Spleen (tissue), 11 donors: ENCODE results near the gene SOHLH2. TPM values are rescaled to one million over a fixed set of nuclear protein-coding genes. Genes with fewer than 3 reads are reported as not detected.

Source experiments
- DNase-seq: peaks from one replicate; pipeline ENCODE4 v3.0.0-alpha.2; 2020
- H3K27ac ChIP-seq, 8 donors: fragments of 200-600 bp; sonication (generic) in 7 of 8; 1 replicate in 4 of 8; 2 replicates in 4 of 8; pipeline versions ENCODE4 v1.5.0 to v1.8.0; 2016 to 2021; ENCODE audit warnings: inconsistent platforms in 4 of 8, mild to moderate bottlenecking in 4 of 8, moderate library complexity in 1 of 8
- H3K27me3 ChIP-seq, 7 donors: fragments of 200-600 bp; sonication (generic) in 6 of 7; replicated peaks in 1 of 7; 1 replicate in 4 of 7; 2 replicates in 3 of 7; pipeline versions ENCODE4 v1.5.0 to v1.8.0; 2016 to 2021; ENCODE audit warnings: inconsistent platforms in 3 of 7, mild to moderate bottlenecking in 1 of 7
- H3K36me3 ChIP-seq, 6 donors: fragments of 200-600 bp; sonication (generic) in 5 of 6; 1 replicate in 4 of 6; 2 replicates in 2 of 6; pipeline versions ENCODE4 v1.5.0 to v1.8.0; 2016 to 2021; ENCODE audit warnings: inconsistent platforms in 2 of 6
- H3K4me1 ChIP-seq, 6 donors: fragments of 200-600 bp; sonication (generic) in 5 of 6; 1 replicate in 3 of 6; 2 replicates in 3 of 6; pipeline versions ENCODE4 v1.5.0 to v1.8.0; 2016 to 2021; ENCODE audit warnings: inconsistent platforms in 3 of 6
- H3K4me3 ChIP-seq, 8 donors: fragments of 200-600 bp; sonication (generic) in 7 of 8; 1 replicate in 4 of 8; 2 replicates in 4 of 8; pipeline versions ENCODE4 v1.5.0 to v1.8.0; 2016 to 2021; ENCODE audit warnings: inconsistent platforms in 4 of 8, mild to moderate bottlenecking in 4 of 8, moderate library complexity in 2 of 8
- H3K9me3 ChIP-seq, 8 donors: fragments of 200-600 bp; sonication (generic) in 7 of 8; 1 replicate in 4 of 8; 2 replicates in 4 of 8; pipeline versions ENCODE4 v1.5.0 to v1.8.0; 2016 to 2021; ENCODE audit warnings: inconsistent platforms in 4 of 8
- POLR2A ChIP-seq, 3 donors: fragments of 450-650 bp; IDR thresholded peaks; one replicate each; pipeline ENCODE4 v1.5.1; 2017; ENCODE audit warnings: antibody characterized with exemption in 3 of 3, mild to moderate bottlenecking in 1 of 3
- POLR2AphosphoS5 ChIP-seq, 3 donors: sonication (generic); formaldehyde crosslinking; IDR thresholded peaks; one replicate each; pipeline ENCODE4 v1.5.1; 2017; ENCODE audit warnings: antibody characterized with exemption in 3 of 3
- WGBS, 5 donors: extraction: QIAGEN DNeasy Blood & Tissue Kit in 3 of 5; methylation state at CpG; one replicate each; pipeline versions ENCODE4 v1.1.5 to v1.1.7; 2013 to 2018; 5-methylcytosine and 5-hydroxymethylcytosine counted together
- intact Hi-C: fragments of 100-400 bp; cut with DNase I; formaldehyde crosslinking; loops from one replicate; pipeline ENCODE4 v1.15.0; 2023; ENCODE audit warnings: low total_unique reads
- polyA plus RNA-seq, 3 donors: library from polyadenylated mRNA; stranded (reverse); fragments of 200-250 nt; gene quantifications; one replicate each; pipeline ENCODE4 v1.2.1, GENCODE V29; 2013
- total RNA-seq, 7 donors: library from RNA; depleted of rRNA in 3 of 7; stranded (reverse); fragments of >200 nt in 3 of 7; fragmentation: NEBNext Ultra II Directional in 4 of 7; extraction: Animal tissue kit (Norgen Biotek cat#: 25700) in 4 of 7; gene quantifications; one replicate each; pipeline versions ENCODE4 v1.1.0 to v1.2.1, GENCODE V29; 2016 to 2021
- TF ChIP-seq, protein P1 (sequence below), 11 experiments: fragments of 200-600 bp in 7 of 11; fragments of 450-650 bp in 4 of 11; sonication (generic) in 4 of 11; IDR thresholded peaks in 8 of 11; conservative IDR thresholded peaks in 3 of 11; 1 replicate in 7 of 11; 2 replicates in 4 of 11; pipeline versions ENCODE4 v1.4.0 to v1.8.0; 2016 to 2021; ENCODE audit warnings: antibody characterized with exemption in 11 of 11, inconsistent platforms in 4 of 11, mild to moderate bottlenecking in 1 of 11
- donor health status: healthy with polysubstance abuse.
- donor health status: DM: no; HTN: no; CAD: no; lungs with moderate emphysema.
- donor health status: DM: no; HTN: no; CAD: no.
- donor health status: Bipolar disorder and iron deficiency.
- donor health status: healthy.
- donor health status: DM: no; HTN: no; CAD: no.
- donor health status: DM: yes; HTN: yes; CAD: no.

Gene SOHLH2
- total and polyA plus RNA-seq, 10 donors = 0.06 TPM; not detected in 9

DNA sequence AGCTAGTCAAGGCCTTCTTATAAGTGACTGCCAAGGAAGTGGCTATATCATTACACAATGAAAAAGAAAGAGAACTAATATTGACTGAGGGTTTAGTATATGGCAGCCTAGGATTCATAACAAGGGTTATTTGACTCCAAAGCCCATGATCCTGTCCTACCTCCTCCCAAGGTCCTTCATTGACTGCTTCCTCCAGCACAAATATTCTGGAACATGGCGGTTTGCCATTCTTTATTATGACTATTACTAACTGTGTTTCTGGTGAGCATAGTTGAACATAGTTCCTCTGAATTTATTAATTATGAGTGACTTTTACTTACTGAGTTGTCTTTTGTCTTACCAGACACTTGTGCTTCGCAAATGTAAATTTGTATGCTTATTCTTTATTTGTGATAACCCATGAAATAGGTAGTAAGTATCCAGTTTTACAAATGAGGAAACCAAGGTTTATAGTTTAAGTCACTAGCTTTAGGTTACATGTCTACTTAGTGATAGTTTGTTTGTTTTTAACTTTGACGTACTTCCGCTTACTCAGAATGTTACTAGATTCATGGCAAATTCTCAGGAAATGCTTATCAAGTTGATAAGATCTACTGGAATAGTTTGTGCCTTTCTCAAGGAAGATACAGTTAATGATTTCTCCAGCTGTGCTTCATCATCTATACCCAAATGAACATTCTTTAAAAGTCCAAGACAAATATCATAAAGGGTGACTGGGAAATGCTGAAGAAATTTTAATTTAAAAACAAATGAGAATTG, 67.7 kb downstream of the SOHLH2 start:
- Histone ChIP-seq H3K4me3 (no peak overlapping the region), H3K4me1 (no peaks in the 10 kb centered on the region), H3K27me3 (no peaks in the 10 kb centered on the region), H3K27ac (peak overlapping the region in 3 of 8 donors; percentile 2 to 55 (median 49)), H3K9me3 (peaks cover 0 to 34% (median 5%) of the 10 kb centered on the region in 8 donors), H3K36me3 (no peaks in the 10 kb centered on the region)
- TF ChIP-seq, protein P1, sequence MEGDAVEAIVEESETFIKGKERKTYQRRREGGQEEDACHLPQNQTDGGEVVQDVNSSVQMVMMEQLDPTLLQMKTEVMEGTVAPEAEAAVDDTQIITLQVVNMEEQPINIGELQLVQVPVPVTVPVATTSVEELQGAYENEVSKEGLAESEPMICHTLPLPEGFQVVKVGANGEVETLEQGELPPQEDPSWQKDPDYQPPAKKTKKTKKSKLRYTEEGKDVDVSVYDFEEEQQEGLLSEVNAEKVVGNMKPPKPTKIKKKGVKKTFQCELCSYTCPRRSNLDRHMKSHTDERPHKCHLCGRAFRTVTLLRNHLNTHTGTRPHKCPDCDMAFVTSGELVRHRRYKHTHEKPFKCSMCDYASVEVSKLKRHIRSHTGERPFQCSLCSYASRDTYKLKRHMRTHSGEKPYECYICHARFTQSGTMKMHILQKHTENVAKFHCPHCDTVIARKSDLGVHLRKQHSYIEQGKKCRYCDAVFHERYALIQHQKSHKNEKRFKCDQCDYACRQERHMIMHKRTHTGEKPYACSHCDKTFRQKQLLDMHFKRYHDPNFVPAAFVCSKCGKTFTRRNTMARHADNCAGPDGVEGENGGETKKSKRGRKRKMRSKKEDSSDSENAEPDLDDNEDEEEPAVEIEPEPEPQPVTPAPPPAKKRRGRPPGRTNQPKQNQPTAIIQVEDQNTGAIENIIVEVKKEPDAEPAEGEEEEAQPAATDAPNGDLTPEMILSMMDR (IDR thresholded peaks at IDR 0.05 in 8 of 11, conservative IDR thresholded peaks at IDR 0.05 in 3 of 11) = no peak
- TF ChIP-seq POLR2AphosphoS5 (IDR thresholded peaks at IDR 0.05) = no peak
- no peak for TF ChIP-seq POLR2A (IDR thresholded peaks at IDR 0.05)
- intact Hi-C loops = no loop called here
- DNase-seq = no peak
- WGBS, 5 donors = 67 to 88% (median 74%) methylated on average over 4 of the region's 4 CpGs

DNA sequence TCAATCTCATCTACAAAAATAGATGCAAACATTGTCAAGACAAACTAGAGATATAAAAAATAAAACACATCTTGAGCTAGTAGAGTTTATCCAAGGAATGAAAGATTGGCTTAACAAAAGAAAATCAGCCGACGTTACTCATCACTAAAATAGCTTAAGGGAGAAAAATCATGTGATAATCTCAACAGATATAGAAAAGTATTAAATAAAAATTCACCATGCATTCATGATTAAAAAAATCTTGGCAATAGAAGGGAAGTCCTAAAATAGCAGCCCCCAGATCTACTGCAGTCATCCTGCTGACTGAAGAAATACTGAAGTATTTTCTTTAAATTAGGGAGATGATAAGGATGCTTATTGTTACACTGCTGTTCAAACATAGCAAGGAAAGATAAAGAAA, 70.6 kb downstream of the SOHLH2 start:
- intact Hi-C loops = no loop called here
- WGBS, 5 donors = 83 to 96% (median 85%) methylated on average over 2 of the region's 2 CpGs

DNA sequence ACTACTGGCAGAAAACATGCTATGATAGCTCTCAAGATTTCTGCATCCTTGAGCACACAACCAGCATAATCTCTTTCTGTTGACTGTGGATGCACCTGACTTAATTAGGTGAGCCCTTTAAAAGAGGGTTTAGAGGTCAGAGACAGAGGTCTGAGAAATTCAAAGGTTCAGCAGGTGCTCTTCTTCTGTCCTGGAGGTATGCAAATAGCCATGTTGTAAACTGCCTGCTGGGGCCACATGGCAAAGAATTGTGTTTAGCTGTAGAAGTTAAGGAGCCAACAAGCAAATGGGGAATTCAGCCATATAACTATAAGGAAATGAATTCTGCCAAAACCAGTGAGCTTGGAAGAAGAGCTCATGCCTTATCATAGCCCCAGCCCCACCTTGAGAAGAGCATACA, 71.6 kb downstream of the SOHLH2 start:
- Histone ChIP-seq H3K27me3 (no peaks in the 10 kb centered on the region), H3K9me3 (peaks cover 0 to 18% (median 0%) of the 10 kb centered on the region in 8 donors), H3K36me3 (no peaks in the 10 kb centered on the region), H3K4me1 (no peaks in the 10 kb centered on the region), H3K4me3 (no peak overlapping the region), H3K27ac (no peak overlapping the region)
- TF ChIP-seq POLR2AphosphoS5 (IDR thresholded peaks at IDR 0.05) (no peak), POLR2A (IDR thresholded peaks at IDR 0.05) (no peak)
- TF ChIP-seq, protein P1 (IDR thresholded peaks at IDR 0.05 in 8 of 11, conservative IDR thresholded peaks at IDR 0.05 in 3 of 11) = no peak
- no peak for DNase-seq
- intact Hi-C loops = no loop called here

More for the DNA sequence above, 70.6 kb downstream of the SOHLH2 start:
- Histone ChIP-seq H3K9me3 (peaks cover 0 to 18% (median 0%) of the 10 kb centered on the region in 8 donors), H3K4me1 (no peaks in the 10 kb centered on the region), H3K27ac (no peak overlapping the region), H3K27me3 (no peaks in the 10 kb centered on the region), H3K4me3 (no peak overlapping the region), H3K36me3 (no peaks in the 10 kb centered on the region)
- TF ChIP-seq POLR2AphosphoS5 (IDR thresholded peaks at IDR 0.05) = no peak
- TF ChIP-seq POLR2A (IDR thresholded peaks at IDR 0.05) = no peak
- TF ChIP-seq, protein P1 (IDR thresholded peaks at IDR 0.05 in 8 of 11, conservative IDR thresholded peaks at IDR 0.05 in 3 of 11) = no peak
- no peak for DNase-seq

DNA sequence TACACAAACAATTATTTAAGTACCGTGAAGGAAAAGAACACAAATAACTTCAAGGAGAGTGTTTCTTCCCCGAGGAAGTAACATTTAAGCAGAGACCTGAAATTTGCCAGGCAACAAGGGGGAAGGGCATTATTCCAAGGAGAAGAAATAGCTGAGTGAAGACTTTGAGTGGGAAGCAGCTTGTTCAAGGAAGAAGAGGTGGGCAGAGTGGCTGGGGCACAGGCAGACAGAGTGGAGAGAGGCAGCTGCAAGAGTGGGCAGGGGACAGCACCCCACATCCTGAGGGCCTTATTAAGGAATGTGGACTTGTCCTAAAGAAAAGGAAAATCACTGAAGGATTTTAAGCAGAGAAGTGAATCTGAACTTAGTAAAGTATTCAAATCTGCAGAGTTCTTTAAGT, 78.5 kb downstream of the SOHLH2 start:
- intact Hi-C loops = no loop called here
- Histone ChIP-seq H3K27me3 (peaks cover 0 to 15% (median 0%) of the 10 kb centered on the region in 7 donors), H3K36me3 (no peaks in the 10 kb centered on the region), H3K4me3 (no peak overlapping the region), H3K27ac (no peak overlapping the region), H3K4me1 (peaks cover 0 to 5% (median 0%) of the 10 kb centered on the region in 6 donors), H3K9me3 (no peaks in the 10 kb centered on the region)
- no peak for DNase-seq
- TF ChIP-seq, protein P1 (IDR thresholded peaks at IDR 0.05 in 8 of 11, conservative IDR thresholded peaks at IDR 0.05 in 3 of 11) = no peak
- TF ChIP-seq POLR2A (IDR thresholded peaks at IDR 0.05) = no peak
- TF ChIP-seq POLR2AphosphoS5 (IDR thresholded peaks at IDR 0.05) = no peak
- WGBS, 5 donors = 72 to 86% (median 77%) methylated on average over 2 of the region's 2 CpGs
